ENCODE results near the gene MRPL17.

The MRPL17 gene

GRCh38 chr11:6631361-6631890 is 51.7 kb downstream of the MRPL17 start:
- no peak overlapping the region for H3K4me3 ChIP-seq (ENCODE audit: control insufficient read depth, low read depth, low read length)
- no peak for DNase-seq (ENCODE audit: low read depth)
- no peak for TF ChIP-seq CTCF (IDR thresholded peaks at IDR 0.05; ENCODE audit: control insufficient read depth, insufficient read depth, low read depth, low read length, missing control alignments)

GRCh38 chr11:6630632-6631291 is 52.4 kb downstream of the MRPL17 start:
- no peak overlapping the region for H3K4me3 ChIP-seq (ENCODE audit: control insufficient read depth, low read depth, low read length)
- no peak for DNase-seq (ENCODE audit: low read depth)
- no peak for TF ChIP-seq CTCF (IDR thresholded peaks at IDR 0.05; ENCODE audit: control insufficient read depth, insufficient read depth, low read depth, low read length, missing control alignments)
